GF-D8 (cell line): ENCODE data around the gene PPP1R3E.
"Not testable (repeated sequence)": the region's sequence is repeated elsewhere in the genome, so short reads cannot be mapped to it uniquely, and the experiment has no call there.

Experiments used
- DNase-seq: peaks from one replicate; lab custom pipeline; 2025; lab: John Stamatoyannopoulos, UW

PPP1R3E gene, protein sequence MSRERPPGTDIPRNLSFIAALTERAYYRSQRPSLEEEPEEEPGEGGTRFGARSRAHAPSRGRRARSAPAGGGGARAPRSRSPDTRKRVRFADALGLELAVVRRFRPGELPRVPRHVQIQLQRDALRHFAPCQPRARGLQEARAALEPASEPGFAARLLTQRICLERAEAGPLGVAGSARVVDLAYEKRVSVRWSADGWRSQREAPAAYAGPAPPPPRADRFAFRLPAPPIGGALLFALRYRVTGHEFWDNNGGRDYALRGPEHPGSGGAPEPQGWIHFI

DNA sequence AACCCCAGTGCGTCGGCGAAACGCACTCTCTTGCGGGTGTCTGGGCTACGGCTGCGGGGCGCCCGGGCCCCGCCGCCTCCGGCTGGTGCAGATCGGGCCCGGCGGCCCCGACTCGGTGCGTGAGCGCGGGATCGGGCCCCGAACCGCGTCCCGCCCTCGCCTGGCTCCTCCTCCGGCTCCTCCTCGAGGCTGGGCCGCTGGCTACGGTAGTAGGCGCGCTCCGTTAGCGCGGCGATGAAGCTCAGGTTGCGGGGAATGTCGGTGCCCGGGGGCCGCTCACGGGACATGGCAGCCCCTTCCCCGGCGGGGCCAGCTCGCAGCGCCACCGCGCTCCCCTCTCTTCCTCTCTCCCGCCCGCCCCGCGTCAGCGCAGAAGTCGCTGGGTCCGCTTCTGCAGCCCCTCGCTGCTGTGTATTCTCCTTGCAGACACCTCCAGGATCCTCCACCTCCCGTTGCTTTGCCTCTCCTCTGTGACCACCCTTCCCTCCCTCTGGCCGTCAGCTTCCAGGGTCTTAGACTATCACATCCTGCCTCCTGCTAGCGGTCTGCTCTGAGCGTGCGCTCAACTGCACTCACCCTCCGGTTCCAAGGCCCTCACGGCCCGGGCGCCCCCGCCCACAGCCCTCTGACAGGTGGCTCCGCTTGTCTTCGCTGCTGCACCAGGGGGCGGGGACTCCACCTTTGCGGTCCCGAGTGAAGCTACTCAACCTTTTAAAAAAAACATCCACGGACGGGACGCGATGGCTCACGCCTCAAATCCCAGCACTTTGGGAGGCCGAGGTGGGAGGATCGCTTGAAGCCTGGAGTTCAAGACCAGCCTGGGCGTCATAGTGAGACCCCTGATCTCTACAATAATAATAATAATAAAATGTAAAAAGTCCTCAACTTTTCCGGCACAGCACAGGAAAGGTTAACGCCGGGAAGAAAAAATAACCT lies at the start of gene PPP1R3E:
PPP1R3E (minus strand) TSS at position 570 of the 936 bp plus-strand sequence; CDS start at position 287, 283 bp downstream.
- peak; percentile 30 for DNase-seq

DNA sequence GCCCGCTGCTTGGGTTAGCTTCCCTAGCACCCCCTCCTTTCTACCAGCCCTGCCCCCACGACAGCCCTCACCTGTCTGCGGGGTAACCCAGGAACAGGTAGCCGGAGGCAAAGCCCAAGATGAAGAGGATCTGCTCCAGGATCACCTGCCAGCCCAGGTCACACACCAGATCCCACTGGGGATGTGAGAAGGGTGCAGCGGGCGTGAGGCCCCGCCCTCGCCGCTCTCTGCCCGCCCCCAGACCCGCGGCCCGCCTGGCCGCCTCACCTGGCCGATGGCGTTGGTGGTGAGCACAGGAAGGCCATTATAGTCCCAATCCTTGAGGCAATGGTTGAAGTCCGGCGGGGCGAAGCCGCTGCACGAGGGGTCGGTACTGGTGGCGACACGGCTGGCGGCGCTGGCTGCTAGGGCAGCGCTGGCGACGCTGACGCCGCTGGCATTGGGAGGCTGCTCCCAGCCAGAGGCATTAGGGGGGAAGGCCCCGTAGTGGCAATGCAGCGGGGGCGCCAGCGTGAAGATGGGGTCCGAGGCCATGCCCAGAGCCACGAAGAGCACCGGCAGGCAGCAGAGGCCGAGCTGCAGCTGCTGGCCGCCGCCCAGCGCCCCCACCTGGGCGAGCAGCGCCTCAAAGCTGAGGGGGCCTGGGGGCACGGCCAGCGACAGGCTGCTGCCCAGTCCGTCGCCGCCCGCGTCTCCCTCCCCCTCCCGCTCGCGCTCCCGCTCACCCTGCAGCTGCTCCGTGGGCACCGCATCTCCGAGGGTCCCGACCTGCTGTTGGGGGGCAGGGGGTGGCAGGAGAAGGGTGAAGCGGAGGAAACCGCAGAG lies 49.2 kb upstream of the PPP1R3E start:
- no peak for DNase-seq

GRCh38 chr14:23349156-23349845 lies 46.6 kb upstream of the PPP1R3E start:
- DNase-seq, result no peak

DNA sequence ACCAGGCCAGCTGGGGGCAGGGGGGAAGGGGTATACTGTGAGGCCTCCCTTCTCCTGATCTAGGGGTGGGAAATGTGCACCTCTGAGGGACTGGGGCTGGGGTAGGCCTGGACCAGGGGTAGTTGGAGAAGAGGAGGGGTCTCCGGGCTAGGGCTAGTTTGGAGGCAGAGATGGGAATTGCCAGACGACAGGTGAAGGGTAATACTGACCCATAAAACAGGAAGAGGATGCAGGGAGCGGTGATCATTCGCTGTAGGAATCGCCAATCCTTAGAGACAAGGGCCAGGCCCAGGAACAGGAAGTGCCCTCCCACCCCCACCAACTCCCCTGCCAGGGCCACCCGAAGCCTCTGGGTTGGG lies 45.6 kb upstream of the PPP1R3E start:
- no peak for DNase-seq

- DNase-seq, result no peak
These were observed 45.0 kb upstream of the PPP1R3E start for GRCh38 chr14:23347406-23348296.

DNA sequence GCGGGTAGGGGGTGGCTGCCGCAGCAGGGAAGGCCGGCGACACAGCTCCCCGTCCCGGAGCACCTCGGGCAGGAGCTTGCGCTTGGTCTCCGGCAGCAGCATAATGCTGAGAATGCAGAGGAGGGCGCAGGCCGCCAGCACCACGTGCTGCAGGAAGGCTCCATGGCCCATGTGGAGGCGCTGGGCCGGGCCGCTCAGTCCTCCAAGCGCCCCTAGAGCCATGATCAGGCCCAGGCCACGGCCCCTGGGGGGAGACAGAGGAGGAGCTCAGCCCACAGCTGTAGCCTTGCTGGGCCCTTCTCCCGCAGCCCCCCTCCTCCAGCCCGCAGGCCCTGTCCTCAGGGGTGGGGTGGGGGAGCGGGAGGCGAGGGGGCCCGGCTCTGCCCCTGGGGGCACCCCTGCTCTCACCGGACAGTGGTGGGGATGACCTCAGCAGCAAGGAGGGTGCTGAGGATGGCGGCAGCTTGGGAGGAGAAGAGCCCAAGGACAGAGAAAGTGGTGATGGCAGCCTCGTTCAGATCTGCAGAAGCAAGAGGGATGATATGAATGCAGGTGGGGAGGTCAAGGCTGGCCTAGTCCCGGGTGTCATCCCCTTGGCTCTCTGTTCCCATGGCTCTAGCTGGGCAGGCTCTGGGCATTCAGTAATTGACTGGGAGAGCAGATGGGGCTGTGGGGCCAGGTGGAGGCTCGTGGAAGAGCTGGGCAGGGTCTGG lies 44.2 kb upstream of the PPP1R3E start:
- DNase-seq, result no peak

DNA sequence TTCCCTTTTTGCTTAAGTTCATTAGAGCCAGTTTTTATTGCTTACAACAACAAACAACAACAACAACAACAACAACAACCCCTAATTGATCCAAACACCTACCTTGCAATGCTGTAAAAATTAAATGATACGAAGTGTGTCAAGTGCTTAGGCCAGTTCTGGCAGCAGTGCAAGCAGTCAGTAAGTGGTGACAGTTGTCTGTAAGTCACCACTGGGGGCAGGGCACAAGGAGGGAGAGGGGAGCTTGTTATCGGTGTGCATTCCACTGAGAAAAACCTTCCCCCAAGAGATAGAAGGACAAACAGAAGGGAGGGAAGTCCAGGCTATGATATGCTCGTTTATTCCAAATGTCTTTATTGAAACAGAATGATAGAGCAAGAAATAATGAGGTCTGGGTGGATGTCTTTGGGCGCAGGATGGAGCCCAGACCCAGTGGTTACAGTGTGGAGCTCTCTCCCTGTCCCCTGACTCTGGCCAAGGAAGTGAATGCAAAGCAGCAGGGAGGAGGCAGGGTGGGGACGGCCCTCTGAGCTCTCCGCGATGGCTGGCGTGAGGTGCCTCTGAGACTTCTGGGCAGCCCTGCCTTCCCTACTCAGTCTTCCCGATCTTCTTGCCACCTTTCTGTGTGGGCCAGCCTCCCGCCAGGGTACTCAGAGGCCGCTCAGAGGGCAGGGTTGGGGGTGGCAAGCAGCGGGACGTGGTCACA lies 43.5 kb upstream of the PPP1R3E start:
- no peak for DNase-seq

DNA sequence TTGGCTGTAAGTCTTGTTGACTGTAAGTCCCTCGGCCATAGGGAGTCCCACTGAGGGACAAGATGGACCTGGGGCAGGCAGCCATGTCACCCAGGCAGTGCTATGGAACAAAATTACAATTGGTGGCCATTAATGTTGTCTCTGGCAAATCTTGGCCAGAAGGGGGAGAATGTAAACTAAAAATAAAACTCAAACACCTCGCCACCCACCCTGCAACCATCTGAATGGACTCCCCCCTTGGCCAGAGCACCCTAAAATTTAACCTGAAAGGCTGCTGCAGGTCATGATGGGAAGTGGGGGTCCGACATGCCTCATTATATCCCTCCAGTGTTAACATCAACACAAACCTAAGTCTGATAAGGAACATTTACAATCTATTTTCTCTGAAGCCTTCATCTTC lies 41.8 kb upstream of the PPP1R3E start:
- DNase-seq, result no peak

GRCh38 chr14:23339506-23340268 lies 37.0 kb upstream of the PPP1R3E start:
- no peak for DNase-seq

DNA sequence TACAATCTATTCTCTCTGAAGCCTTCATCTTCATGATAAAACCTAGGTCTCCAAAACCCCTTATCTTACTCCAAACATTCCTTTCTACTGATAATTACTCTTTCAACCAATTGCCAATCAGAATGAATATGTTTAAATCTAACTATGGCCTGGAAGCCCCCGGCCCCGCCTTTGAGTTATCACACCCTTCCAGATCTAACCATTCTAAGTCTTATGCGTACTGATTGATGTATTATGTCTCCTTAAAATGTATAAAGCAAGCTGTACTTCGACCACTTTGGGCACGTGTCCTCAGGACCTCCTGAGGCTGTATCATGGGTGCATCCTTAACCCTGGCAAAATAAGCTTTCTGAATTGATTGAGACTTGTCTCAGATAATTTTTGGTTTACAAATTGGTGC lies 33.0 kb upstream of the PPP1R3E start:
- DNase-seq, result no peak

DNA sequence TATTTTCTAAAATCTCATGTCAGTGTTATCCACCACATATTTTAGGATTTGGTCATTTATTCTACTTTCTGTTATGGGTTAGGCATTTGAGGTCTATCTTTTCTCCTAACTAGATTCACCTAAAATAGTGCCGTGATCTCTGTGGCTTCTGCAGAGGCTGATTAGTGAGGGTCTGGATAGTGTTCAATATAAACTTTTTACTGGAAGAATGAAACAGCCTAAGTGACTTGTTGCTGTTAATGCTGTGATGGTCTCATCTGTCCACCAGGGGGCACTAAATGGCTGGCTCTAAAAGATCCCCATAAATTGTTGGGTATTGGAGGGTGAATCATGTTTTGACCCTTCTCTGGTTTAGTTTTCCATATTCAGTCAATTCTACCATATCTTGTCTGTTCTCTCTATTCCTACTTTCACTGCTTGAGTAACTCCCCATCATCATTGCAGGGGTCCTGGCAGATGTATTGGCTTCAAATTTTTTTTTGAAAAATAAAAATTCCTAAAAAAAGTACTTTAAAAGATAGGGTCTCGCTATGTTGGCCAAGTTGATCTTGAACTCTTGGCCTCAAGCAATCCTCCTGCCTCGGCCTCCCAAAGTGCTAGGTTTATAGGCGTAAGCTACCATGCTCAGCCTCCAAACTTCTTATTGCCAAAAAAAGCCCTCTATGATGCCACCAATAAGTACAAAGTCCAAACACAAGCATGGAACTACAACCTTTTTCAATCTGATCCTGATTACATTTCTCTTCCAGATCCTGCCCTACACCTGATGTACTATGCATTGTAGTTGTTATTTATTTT lies 25.5 kb upstream of the PPP1R3E start:
- peak; percentile 5 for DNase-seq

DNA sequence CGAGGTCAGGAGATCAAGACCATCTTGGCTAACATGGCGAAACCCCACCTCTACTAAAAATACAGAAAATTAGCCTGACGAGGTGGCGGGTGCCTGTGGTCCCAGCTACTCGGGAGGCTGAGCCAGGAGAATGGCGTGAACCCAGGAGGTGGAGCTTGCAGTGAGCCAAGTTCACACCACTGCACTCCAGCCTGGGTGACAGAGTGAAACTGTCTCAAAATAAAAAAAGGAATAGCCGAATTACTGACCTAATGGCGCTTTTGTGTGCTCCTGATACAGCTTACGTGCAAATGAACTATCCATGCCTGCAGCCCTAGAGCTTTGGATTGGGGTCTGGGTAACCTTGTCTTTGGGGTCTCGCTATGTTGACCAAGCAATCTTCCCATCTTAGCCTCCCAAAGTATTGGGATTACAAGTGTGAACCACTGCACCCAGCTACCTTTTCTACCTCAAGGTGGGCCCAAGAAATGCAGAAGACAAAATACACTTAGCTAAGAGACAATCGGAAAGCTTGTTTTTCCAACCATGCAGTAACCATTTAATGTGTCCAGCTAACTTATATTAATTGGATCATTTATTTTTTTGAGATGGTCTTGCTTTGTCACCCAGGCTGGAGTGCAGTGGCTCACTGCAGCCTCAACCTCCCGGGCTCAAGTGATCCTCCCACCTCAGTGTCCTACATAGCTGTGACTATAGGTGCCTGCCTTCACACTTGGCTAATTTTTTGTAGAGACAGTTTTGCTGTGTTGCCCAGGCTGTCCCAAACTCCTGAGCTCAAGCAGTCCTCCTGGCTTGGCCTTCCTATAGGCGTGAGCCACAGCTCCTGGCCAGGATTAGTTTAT lies 24.1 kb upstream of the PPP1R3E start:
- no peak for DNase-seq

- not testable (repeated sequence) for DNase-seq
These were observed 23.1 kb upstream of the PPP1R3E start for GRCh38 chr14:23325746-23326145.

GRCh38 chr14:23324993-23325392 lies 22.3 kb upstream of the PPP1R3E start:
- DNase-seq, result no peak

DNA sequence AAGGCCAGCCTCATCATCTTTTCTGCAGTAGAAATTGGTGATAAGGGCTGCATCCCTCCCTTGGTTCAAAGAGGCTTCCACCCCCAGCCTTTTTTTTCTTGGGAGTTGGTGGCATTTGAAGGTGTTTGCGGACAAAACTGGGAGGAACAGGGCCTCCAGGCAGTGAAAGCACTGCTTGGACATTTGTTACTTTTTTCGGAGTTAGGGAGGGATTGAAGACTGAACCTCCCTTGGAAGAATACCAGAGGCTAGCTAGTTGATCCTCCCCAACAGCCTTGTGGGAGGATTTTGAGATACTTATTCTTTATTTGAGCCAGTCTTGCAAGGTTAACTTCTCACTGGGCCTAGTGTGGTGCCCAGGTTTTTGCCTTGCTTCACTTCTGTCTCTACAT lies 21.8 kb upstream of the PPP1R3E start:
- no peak for DNase-seq

GRCh38 chr14:23323838-23324454 lies 21.3 kb upstream of the PPP1R3E start:
- DNase-seq, result no peak
